Tibial nerve (tissue), 4 donors: Measurements from ENCODE around the gene PEDS1.

Experiments used
- CTCF ChIP-seq, 5 experiments: fragments of 200-600 bp in 3 of 5; fragments of 450-650 bp in 2 of 5; sonication (generic) in 3 of 5; IDR thresholded peaks; one replicate each; pipeline ENCODE4 v1.5.1; 2016 to 2019; ENCODE audit warnings: antibody characterized with exemption in 5 of 5, mild to moderate bottlenecking in 3 of 5, moderate library complexity in 2 of 5
- EP300 ChIP-seq, 2 donors: sonication (generic); formaldehyde crosslinking; IDR thresholded peaks; one replicate each; pipeline ENCODE4 v1.6.1; 2017; ENCODE audit warnings: antibody characterized with exemption in 2 of 2, mild to moderate bottlenecking in 1 of 2
- POLR2A ChIP-seq, 2 donors: fragments of 450-650 bp; IDR thresholded peaks; one replicate each; pipeline ENCODE4 v1.6.1; 2017; ENCODE audit warnings: antibody characterized with exemption in 2 of 2, mild to moderate bottlenecking in 2 of 2, moderate library complexity in 2 of 2

GRCh38 chr20:50112512-50113419 is 40.8 kb downstream of the PEDS1 start, which contains the start of gene UBE2V1:
- TF ChIP-seq CTCF (IDR thresholded peaks at IDR 0.05) (peak in 4 of 5 experiments; percentile 28 to 43 (median 36)), EP300 (IDR thresholded peaks at IDR 0.05) (peak; percentile 48 to 89), POLR2A (IDR thresholded peaks at IDR 0.05) (peak; percentile 63 to 92)
